Loucy (cell line): ENCODE data around the gene PXT1.

Experiments
- CTCF ChIP-seq: fragments of 200-600 bp; sonication (generic); conservative IDR thresholded peaks from 2 replicates; pipeline ENCODE4 v1.5.1; 2014; ENCODE audit warnings: mild to moderate bottlenecking, antibody characterized with exemption, low read length
- EZH2phosphoT487 ChIP-seq: fragments of 200-600 bp; IDR thresholded peaks from 2 replicates; pipeline ENCODE4 v1.6.1; 2018; ENCODE audit warnings: antibody characterized with exemption, mild to moderate bottlenecking, moderate library complexity, borderline replicate concordance

- TF ChIP-seq CTCF (no peak), EZH2phosphoT487 (no peak)
Measured at GRCh38 chr6:36357872-36358225, 84.8 kb downstream of the PXT1 start.
